Smooth muscle cell (in vitro differentiated cells): ENCODE results near the gene MKNK1. TPM values are rescaled to one million over a fixed set of nuclear protein-coding genes. Genes with fewer than 3 reads are reported as not detected.

Experiments used
- DNase-seq: peaks from one replicate; lab custom pipeline; 2025; ENCODE audit not compliant: unreplicated experiment; lab: John Stamatoyannopoulos, UW
- H2AFZ ChIP-seq: fragments of 200-600 bp; sonication (generic); 2 replicates; pipeline ENCODE4 v1.6.0; 2016; ENCODE audit warnings: antibody characterized with exemption, low read depth, mild to moderate bottlenecking
- H3F3A ChIP-seq: fragments of 200-600 bp; sonication (generic); 2 replicates; pipeline ENCODE4 v1.6.0; 2017; ENCODE audit warnings: antibody characterized with exemption, low read depth
- H3K27ac ChIP-seq: fragments of 200-600 bp; sonication (generic); 2 replicates; pipeline ENCODE4 v1.5.1; 2016; ENCODE audit warnings: low read depth, mild to moderate bottlenecking
- H3K27me3 ChIP-seq: fragments of 200-600 bp; sonication (generic); 2 replicates; pipeline ENCODE4 v1.6.1; 2016; ENCODE audit warnings: low read depth, mild to moderate bottlenecking
- H3K36me3 ChIP-seq: fragments of 200-600 bp; sonication (generic); 2 replicates; pipeline ENCODE4 v1.5.1; 2016; ENCODE audit warnings: low read depth
- H3K4me1 ChIP-seq: fragments of 200-600 bp; sonication (generic); 2 replicates; pipeline ENCODE4 v1.5.1; 2016; ENCODE audit warnings: low read depth
- H3K4me2 ChIP-seq: fragments of 200-600 bp; sonication (generic); 2 replicates; pipeline ENCODE4 v1.6.0; 2016; ENCODE audit warnings: mild to moderate bottlenecking
- H3K4me3 ChIP-seq: fragments of 200-600 bp; sonication (generic); 2 replicates; pipeline ENCODE4 v1.5.1; 2016; ENCODE audit warnings: mild to moderate bottlenecking
- H3K79me2 ChIP-seq: fragments of 200-600 bp; sonication (generic); 2 replicates; pipeline ENCODE4 v1.6.0; 2016; ENCODE audit warnings: low read depth, mild to moderate bottlenecking
- H3K9ac ChIP-seq: fragments of 200-600 bp; sonication (generic); 2 replicates; pipeline ENCODE4 v1.6.0; 2016; ENCODE audit warnings: low read depth
- H3K9me3 ChIP-seq: fragments of 200-600 bp; sonication (generic); replicated peaks from 2 replicates; pipeline ENCODE4 v1.5.1; 2016; ENCODE audit warnings: low read depth
- H4K20me1 ChIP-seq: fragments of 200-600 bp; sonication (generic); 2 replicates; pipeline ENCODE4 v1.6.0; 2016; ENCODE audit warnings: low read depth
- WGBS: methylation state at CpG from one replicate; pipeline ENCODE4 v1.1.7; 2016; ENCODE audit warnings: low lambda C conversion rate; 5-methylcytosine and 5-hydroxymethylcytosine counted together
- polyA plus RNA-seq: library from polyadenylated mRNA; unstranded; fragments of >200 nt; fragmentation: Nextera tagmentation; extraction: Ambion mirVana; gene quantifications from 2 replicates; pipeline ENCODE4 v1.2.1, GENCODE V29; 2016
- total RNA-seq: library from RNA; depleted of rRNA; stranded (reverse); fragments of >200 nt; gene quantifications from 2 replicates; pipeline ENCODE4 v1.2.3, GENCODE V29; 2014
- TF ChIP-seq, protein P1 (sequence below): fragments of 200-600 bp; sonication (generic); IDR thresholded peaks from 2 replicates; pipeline ENCODE4 v1.5.1; 2017; ENCODE audit warnings: borderline replicate concordance, mild to moderate bottlenecking, antibody characterized with exemption; ENCODE audit not compliant: insufficient read depth, poor library complexity, severe bottlenecking

MKNK1 gene
- total and polyA plus RNA-seq, 2 experiments from 2014 or later, result 11.7 to 18.7 TPM

DNA sequence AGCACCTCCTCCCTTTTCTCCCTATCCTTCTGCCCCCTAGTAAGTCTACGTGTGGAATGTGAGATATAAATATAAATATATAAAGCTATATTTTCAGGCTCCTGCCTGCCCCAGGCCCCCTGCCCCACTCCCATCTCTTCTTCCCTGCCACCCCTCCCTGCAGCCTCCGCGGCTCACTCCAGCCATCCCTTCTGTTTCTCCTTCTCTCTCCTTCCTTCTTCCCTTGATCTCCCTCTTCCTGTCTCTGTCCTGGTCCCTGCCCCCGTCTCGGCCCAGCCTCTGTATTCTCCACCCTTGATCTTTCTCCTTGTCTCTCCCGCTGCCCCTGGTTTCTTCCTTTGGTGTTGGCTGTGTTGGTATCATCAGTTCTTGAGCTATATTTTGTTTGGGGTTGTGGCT lies 91.3 kb downstream of the MKNK1 start:
- DNase-seq, result no peak
- Histone ChIP-seq H3K4me2 (no peak overlapping the region), H3K9ac (no peak overlapping the region), H2AFZ (no peak overlapping the region), H4K20me1 (no peaks in the 10 kb centered on the region), H3K27me3 (peaks cover 3% of the 10 kb centered on the region), H3K4me3 (no peak overlapping the region), H3F3A (no peaks in the 10 kb centered on the region), H3K36me3 (no peaks in the 10 kb centered on the region), H3K4me1 (peaks cover 12% of the 10 kb centered on the region), H3K27ac (no peak overlapping the region), H3K79me2 (no peaks in the 10 kb centered on the region), H3K9me3 (no peaks in the 10 kb centered on the region)
- TF ChIP-seq, protein P1, sequence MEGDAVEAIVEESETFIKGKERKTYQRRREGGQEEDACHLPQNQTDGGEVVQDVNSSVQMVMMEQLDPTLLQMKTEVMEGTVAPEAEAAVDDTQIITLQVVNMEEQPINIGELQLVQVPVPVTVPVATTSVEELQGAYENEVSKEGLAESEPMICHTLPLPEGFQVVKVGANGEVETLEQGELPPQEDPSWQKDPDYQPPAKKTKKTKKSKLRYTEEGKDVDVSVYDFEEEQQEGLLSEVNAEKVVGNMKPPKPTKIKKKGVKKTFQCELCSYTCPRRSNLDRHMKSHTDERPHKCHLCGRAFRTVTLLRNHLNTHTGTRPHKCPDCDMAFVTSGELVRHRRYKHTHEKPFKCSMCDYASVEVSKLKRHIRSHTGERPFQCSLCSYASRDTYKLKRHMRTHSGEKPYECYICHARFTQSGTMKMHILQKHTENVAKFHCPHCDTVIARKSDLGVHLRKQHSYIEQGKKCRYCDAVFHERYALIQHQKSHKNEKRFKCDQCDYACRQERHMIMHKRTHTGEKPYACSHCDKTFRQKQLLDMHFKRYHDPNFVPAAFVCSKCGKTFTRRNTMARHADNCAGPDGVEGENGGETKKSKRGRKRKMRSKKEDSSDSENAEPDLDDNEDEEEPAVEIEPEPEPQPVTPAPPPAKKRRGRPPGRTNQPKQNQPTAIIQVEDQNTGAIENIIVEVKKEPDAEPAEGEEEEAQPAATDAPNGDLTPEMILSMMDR, result no peak
- WGBS, result 47% methylated on average over 6 of the region's 6 CpGs

DNA sequence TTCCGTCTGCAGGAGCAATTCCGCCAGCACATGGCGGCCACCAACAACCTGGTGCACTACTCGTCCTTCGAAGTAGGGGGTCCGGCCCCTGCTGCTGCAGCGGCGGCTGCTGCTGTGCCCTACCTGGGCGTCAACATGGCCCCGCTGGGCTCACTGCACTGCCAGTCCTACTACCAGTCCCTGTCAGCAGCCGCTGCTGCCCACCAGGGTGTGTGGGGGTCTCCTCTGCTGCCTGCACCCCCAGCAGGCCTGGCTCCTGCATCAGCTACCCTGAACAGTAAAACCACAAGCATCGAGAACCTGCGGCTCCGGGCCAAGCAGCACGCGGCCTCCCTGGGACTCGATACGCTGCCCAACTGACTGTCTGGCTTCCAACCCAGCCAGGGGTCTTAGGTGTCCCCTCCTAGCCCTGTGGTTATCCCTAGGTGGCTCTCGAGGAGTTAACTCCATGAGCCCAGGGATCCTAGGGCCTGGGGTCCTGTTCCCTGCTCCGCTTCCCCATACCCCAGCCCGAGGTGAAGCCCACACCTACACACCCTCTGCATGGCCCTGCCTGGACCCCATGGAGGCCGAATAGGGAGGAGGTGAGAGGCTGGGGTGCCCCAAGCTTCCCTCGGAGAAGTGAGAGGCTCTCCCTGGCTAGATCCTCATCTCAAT lies 91.8 kb downstream of the MKNK1 start:
- H3K4me3 ChIP-seq, result no peak overlapping the region
- H3F3A ChIP-seq, result no peaks in the 10 kb centered on the region
- no peak overlapping the region for H3K4me2 ChIP-seq
- no peak overlapping the region for H2AFZ ChIP-seq
- 95% methylated on average over 20 of the region's 23 CpGs for WGBS
- no peaks in the 10 kb centered on the region for H3K79me2 ChIP-seq
- no peaks in the 10 kb centered on the region for H4K20me1 ChIP-seq
- H3K4me1 ChIP-seq, result peaks cover 10% of the 10 kb centered on the region
- TF ChIP-seq, protein P1, result no peak
- peaks cover 3% of the 10 kb centered on the region for H3K27me3 ChIP-seq
- no peaks in the 10 kb centered on the region for H3K9me3 ChIP-seq
- H3K9ac ChIP-seq, result no peak overlapping the region
- no peak for DNase-seq
- H3K27ac ChIP-seq, result no peak overlapping the region
- H3K36me3 ChIP-seq, result no peaks in the 10 kb centered on the region

DNA sequence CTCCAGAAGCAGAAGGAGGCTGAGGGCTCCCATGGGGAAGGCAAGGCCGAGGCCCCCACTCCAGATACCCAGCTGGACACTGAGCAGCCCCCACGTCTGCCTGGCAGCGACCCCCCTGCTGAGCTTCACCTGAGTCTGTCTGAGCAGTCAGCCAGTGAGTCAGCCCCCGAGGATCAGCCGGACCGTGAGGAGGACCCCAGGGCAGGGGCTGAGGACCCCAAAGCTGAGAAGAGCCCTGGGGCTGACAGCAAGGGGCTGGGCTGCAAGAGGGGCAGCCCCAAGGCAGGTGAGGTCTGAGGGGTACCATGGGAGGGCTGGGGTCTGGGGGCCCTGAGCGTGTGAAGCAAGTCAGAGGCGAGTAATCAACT lies 93.1 kb downstream of the MKNK1 start:
- TF ChIP-seq, protein P1, result no peak
- no peak overlapping the region for H2AFZ ChIP-seq
- no peak overlapping the region for H3K9ac ChIP-seq
- no peaks in the 10 kb centered on the region for H4K20me1 ChIP-seq
- no peaks in the 10 kb centered on the region for H3K9me3 ChIP-seq
- no peak for DNase-seq
- H3K27ac ChIP-seq, result no peak overlapping the region
- H3K79me2 ChIP-seq, result no peaks in the 10 kb centered on the region
- no peaks in the 10 kb centered on the region for H3F3A ChIP-seq
- H3K27me3 ChIP-seq, result peaks cover 3% of the 10 kb centered on the region
- no peak overlapping the region for H3K4me2 ChIP-seq
- H3K36me3 ChIP-seq, result no peaks in the 10 kb centered on the region
- no peaks in the 10 kb centered on the region for H3K4me1 ChIP-seq
- no peak overlapping the region for H3K4me3 ChIP-seq
- WGBS, result 81% methylated on average over 8 of the region's 8 CpGs
